Measurements from ENCODE around the gene KCNN2. TPM values are rescaled to one million over a fixed set of nuclear protein-coding genes. Genes with fewer than 3 reads are reported as not detected.

Gene KCNN2
- total RNA-seq: not detected
- not detected for polyA plus RNA-seq (2013, experiment 1 of 2)
- 0.08 TPM for polyA plus RNA-seq (2013, experiment 2 of 2)
- total RNA-seq: 0 to 0.13 (median 0) reads per million in 172 experiments

DNA sequence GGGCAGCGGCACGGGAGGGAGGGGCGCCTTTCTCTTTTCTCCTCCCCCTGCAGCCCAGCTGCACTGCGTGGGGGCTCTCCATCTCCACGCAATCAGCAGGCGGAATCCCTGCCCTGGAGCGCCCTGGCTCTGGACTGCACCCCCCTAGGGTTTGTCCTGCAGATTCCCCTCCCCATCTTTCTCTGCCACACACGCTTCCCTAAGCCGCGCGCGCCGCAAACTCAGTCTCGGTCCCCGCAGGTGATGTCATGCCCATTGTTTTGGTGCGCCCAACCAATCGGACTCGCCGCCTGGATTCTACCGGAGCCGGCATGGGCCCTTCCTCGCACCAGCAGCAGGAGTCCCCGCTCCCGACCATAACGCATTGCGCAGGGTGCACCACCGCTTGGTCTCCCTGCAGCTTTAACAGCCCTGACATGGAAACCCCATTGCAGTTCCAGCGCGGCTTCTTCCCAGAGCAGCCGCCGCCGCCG, at the start of gene KCNN2:
TSS of gene KCNN2 (plus strand) at position 347 of the 473 bp plus-strand sequence. CDS start at position 417, 70 bp downstream.
- intact Hi-C loops (cut with DNase I, micrococcal nuclease): no loop called here
- no peak for ATAC-seq (ENCODE audit: poor library complexity)
- H3K27me3 Mint-ChIP-seq: peaks cover 57% of the 10 kb centered on the region

GRCh38 chr5:114312658-114313057, 49.2 kb upstream of the KCNN2 start:
- ATAC-seq (ENCODE audit: poor library complexity): no peak
- no peaks in the 10 kb centered on the region for H3K27me3 Mint-ChIP-seq
- Histone ChIP-seq H3K36me3 (ENCODE audit: insufficient read depth, low read length) (no peaks in the 10 kb centered on the region), H3K4me1 (ENCODE audit: insufficient read depth, low read length) (no peaks in the 10 kb centered on the region), H3K27me3 (ENCODE audit: control insufficient read depth in 1 of 2, insufficient read depth in 2 of 2, low read length in 2 of 2) (no peaks in the 10 kb centered on the region), H3K27ac (ENCODE audit: low read depth in 1 of 2, low read length in 2 of 2) (no peak overlapping the region), H3K4me3 (ENCODE audit: low read length) (no peak overlapping the region), H3K9me3 (ENCODE audit: control insufficient read depth in 1 of 2, insufficient read depth in 1 of 2, low read length in 2 of 2) (no peaks in the 10 kb centered on the region)
- H3K27ac Mint-ChIP-seq: no peak overlapping the region
- H3K9me3 Mint-ChIP-seq: no peaks in the 10 kb centered on the region
- POLR2A ChIA-PET: no interaction called here
- no peaks in the 10 kb centered on the region for H3K36me3 Mint-ChIP-seq (ENCODE audit: low read depth)
- TF ChIP-seq, protein P1, sequence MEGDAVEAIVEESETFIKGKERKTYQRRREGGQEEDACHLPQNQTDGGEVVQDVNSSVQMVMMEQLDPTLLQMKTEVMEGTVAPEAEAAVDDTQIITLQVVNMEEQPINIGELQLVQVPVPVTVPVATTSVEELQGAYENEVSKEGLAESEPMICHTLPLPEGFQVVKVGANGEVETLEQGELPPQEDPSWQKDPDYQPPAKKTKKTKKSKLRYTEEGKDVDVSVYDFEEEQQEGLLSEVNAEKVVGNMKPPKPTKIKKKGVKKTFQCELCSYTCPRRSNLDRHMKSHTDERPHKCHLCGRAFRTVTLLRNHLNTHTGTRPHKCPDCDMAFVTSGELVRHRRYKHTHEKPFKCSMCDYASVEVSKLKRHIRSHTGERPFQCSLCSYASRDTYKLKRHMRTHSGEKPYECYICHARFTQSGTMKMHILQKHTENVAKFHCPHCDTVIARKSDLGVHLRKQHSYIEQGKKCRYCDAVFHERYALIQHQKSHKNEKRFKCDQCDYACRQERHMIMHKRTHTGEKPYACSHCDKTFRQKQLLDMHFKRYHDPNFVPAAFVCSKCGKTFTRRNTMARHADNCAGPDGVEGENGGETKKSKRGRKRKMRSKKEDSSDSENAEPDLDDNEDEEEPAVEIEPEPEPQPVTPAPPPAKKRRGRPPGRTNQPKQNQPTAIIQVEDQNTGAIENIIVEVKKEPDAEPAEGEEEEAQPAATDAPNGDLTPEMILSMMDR (IDR thresholded peaks at IDR 0.05): no peak
- intact Hi-C loops (cut with DNase I, micrococcal nuclease): no loop called here
- H3K4me1 Mint-ChIP-seq (ENCODE audit: low read depth): no peaks in the 10 kb centered on the region
- no peak overlapping the region for H3K4me3 Mint-ChIP-seq
- CTCF ChIA-PET: no interaction called here
- DNase-seq: no peak

More for the DNA sequence above, at the start of gene KCNN2:
- CTCF ChIA-PET: no interaction called here
- peaks cover 2% of the 10 kb centered on the region for H3K9me3 Mint-ChIP-seq
- H3K4me3 ChIP-seq (ENCODE audit: low read length): no peak within 1 kb of the TSS
- DNase-seq: no peak
- no peak within 1 kb of the TSS for H3K4me3 Mint-ChIP-seq
- H3K9me3 ChIP-seq (ENCODE audit: control insufficient read depth in 1 of 2, insufficient read depth in 1 of 2, low read length in 2 of 2): peaks cover 0 to 26% of the 10 kb centered on the region in 2 experiments
- TF ChIP-seq, protein P1 (IDR thresholded peaks at IDR 0.05): no peak
- peaks cover 27 to 45% of the 10 kb centered on the region in 2 experiments for H3K27me3 ChIP-seq (ENCODE audit: control insufficient read depth in 1 of 2, insufficient read depth in 2 of 2, low read length in 2 of 2)
- POLR2A ChIA-PET: no interaction called here
- H3K36me3 ChIP-seq (ENCODE audit: insufficient read depth, low read length): no peaks in the 10 kb centered on the region
- no peaks in the 10 kb centered on the region for H3K4me1 Mint-ChIP-seq (ENCODE audit: low read depth)
- no peak within 1 kb of the TSS for H3K27ac ChIP-seq (ENCODE audit: low read depth in 1 of 2, low read length in 2 of 2)
- H3K36me3 Mint-ChIP-seq (ENCODE audit: low read depth): no peaks in the 10 kb centered on the region
- no peak within 1 kb of the TSS for H3K27ac Mint-ChIP-seq
- H3K4me1 ChIP-seq (ENCODE audit: insufficient read depth, low read length): no peaks in the 10 kb centered on the region

- no peaks in the 10 kb centered on the region for H3K4me1 ChIP-seq (ENCODE audit: insufficient read depth, low read length)
- no peaks in the 10 kb centered on the region for H3K9me3 ChIP-seq (ENCODE audit: control insufficient read depth in 1 of 2, insufficient read depth in 1 of 2, low read length in 2 of 2)
- H3K36me3 Mint-ChIP-seq (ENCODE audit: low read depth): no peaks in the 10 kb centered on the region
- ChIA-PET POLR2A (no interaction called here), CTCF (no interaction called here)
- no peak for ATAC-seq (ENCODE audit: poor library complexity)
- DNase-seq: no peak
- no peaks in the 10 kb centered on the region for H3K27me3 Mint-ChIP-seq
- no peak overlapping the region for H3K4me3 ChIP-seq (ENCODE audit: low read length)
- H3K36me3 ChIP-seq (ENCODE audit: insufficient read depth, low read length): no peaks in the 10 kb centered on the region
- TF ChIP-seq, protein P1 (IDR thresholded peaks at IDR 0.05): no peak
- H3K27ac ChIP-seq (ENCODE audit: low read depth in 1 of 2, low read length in 2 of 2): no peak overlapping the region
- H3K4me3 Mint-ChIP-seq: no peak overlapping the region
- no peaks in the 10 kb centered on the region for H3K27me3 ChIP-seq (ENCODE audit: control insufficient read depth in 1 of 2, insufficient read depth in 2 of 2, low read length in 2 of 2)
- H3K9me3 Mint-ChIP-seq: no peaks in the 10 kb centered on the region
- intact Hi-C loops (cut with DNase I, micrococcal nuclease): no loop called here
- H3K27ac Mint-ChIP-seq: no peak overlapping the region
- H3K4me1 Mint-ChIP-seq (ENCODE audit: low read depth): no peaks in the 10 kb centered on the region
These were observed 47.8 kb upstream of the KCNN2 start for GRCh38 chr5:114314061-114314460.

All from CD4-positive, alpha-beta T cell (primary cell).